NCI-H1092 treated with DMSO at 0.1 percent for 48 hours (cell line): ENCODE data around the gene KIF1B.

ENCODE experiments used
- DNase-seq: peaks from one replicate; lab custom pipeline; 2025; lab: John Stamatoyannopoulos, UW

Gene KIF1B

GRCh38 chr1:10328180-10328963 lies 118.0 kb downstream of the KIF1B start:
- DNase-seq: no peak

- no peak for DNase-seq
These were observed 127.1 kb downstream of the KIF1B start for GRCh38 chr1:10337436-10337835.

- DNase-seq: peak; percentile 14
These were observed 127.7 kb downstream of the KIF1B start for GRCh38 chr1:10338047-10338446.

- no peak for DNase-seq
These were observed 128.2 kb downstream of the KIF1B start for GRCh38 chr1:10338611-10339010.

GRCh38 chr1:10339036-10339567 lies 128.7 kb downstream of the KIF1B start:
- no peak for DNase-seq

GRCh38 chr1:10339815-10340214 lies 129.4 kb downstream of the KIF1B start:
- DNase-seq: no peak

- no peak for DNase-seq
These were observed 130.7 kb downstream of the KIF1B start for GRCh38 chr1:10340930-10341590.

GRCh38 chr1:10347109-10347508 lies 136.7 kb downstream of the KIF1B start:
- no peak for DNase-seq

GRCh38 chr1:10353282-10353681 lies 142.9 kb downstream of the KIF1B start:
- no peak for DNase-seq

- DNase-seq: no peak
These were observed 143.3 kb downstream of the KIF1B start for GRCh38 chr1:10353693-10354092.

GRCh38 chr1:10360045-10360444 lies 149.7 kb downstream of the KIF1B start:
- DNase-seq: no peak

GRCh38 chr1:10361515-10361914 lies 151.1 kb downstream of the KIF1B start:
- no peak for DNase-seq

- DNase-seq: no peak
These were observed 157.8 kb downstream of the KIF1B start for GRCh38 chr1:10368194-10368593.

- no peak for DNase-seq
These were observed 164.1 kb downstream of the KIF1B start for GRCh38 chr1:10374442-10374860.

GRCh38 chr1:10377365-10378029 lies 167.1 kb downstream of the KIF1B start:
- DNase-seq: peak; percentile 9

GRCh38 chr1:10378081-10378841 lies 167.9 kb downstream of the KIF1B start:
- no peak for DNase-seq

- no peak for DNase-seq
These were observed 168.8 kb downstream of the KIF1B start for GRCh38 chr1:10379101-10379620.

GRCh38 chr1:10379676-10380075 lies 169.3 kb downstream of the KIF1B start:
- DNase-seq: no peak

GRCh38 chr1:10380594-10381275 lies 170.4 kb downstream of the KIF1B start:
- no peak for DNase-seq

- DNase-seq: no peak
These were observed 173.3 kb downstream of the KIF1B start for GRCh38 chr1:10383630-10384029.

- DNase-seq: no peak
These were observed 173.8 kb downstream of the KIF1B start for GRCh38 chr1:10384219-10384618.
